HCT116 (cell line): ENCODE measurements around the gene SGCA. TPM values are rescaled to one million over a fixed set of nuclear protein-coding genes. Genes with fewer than 3 reads are reported as not detected.

Source experiments
- ATAC-seq: fragments of 200-7000 bp; cut with Tn5 transposase; 2 replicates; pipeline ENCODE4 v1.9.1; 2020; ENCODE audit warnings: mild to moderate bottlenecking, moderate library complexity
- BruUV-seq: library from RNA; stranded (reverse); fragments of 400-500 nt; replicated peaks from 2 replicates; lab custom pipeline; 2021; lab: Mats Ljungman, UMichigan
- CTCF ChIA-PET: fragments of 300-600 bp; sonication (Branson Sonifier 250); formaldehyde crosslinking; loops from one replicate; lab custom pipeline; 2021; ENCODE audit warnings: antibody characterized with exemption; lab: Charles Lee
- POLR2A ChIA-PET: fragments of 300-600, 350-600 bp; sonication (Branson Sonifier 250); formaldehyde crosslinking; loops from one replicate; lab custom pipeline; 2021; ENCODE audit warnings: antibody characterized with exemption; lab: Charles Lee
- RAD21 ChIA-PET, 2 experiments: fragments of 300-600 bp; sonication (Branson Sonifier 250); formaldehyde crosslinking; loops; one replicate each; lab custom pipeline; 2023; ENCODE audit warnings: low total read pairs in 2 of 2; ENCODE audit not compliant: uncharacterized antibody in 2 of 2, unreplicated experiment in 2 of 2, low non-redundant PET in 1 of 2; lab: Charles Lee
- DNase-seq: peaks from one replicate; pipeline ENCODE4 v3.0.0-alpha.2; 2010; ENCODE audit warnings: low read depth, low spot score
- H2AFZ ChIP-seq: fragments of 200-600 bp; shearing (Covaris generic), sonication (generic); 2 replicates; pipeline ENCODE4 v1.6.1; 2017; ENCODE audit warnings: low read depth, mixed run types, mixed read lengths, antibody characterized with exemption, low read length; ENCODE audit not compliant: poor library complexity, severe bottlenecking
- H3K27ac ChIP-seq: 2 replicates; pipeline ENCODE4 v1.5.1; 2012; ENCODE audit warnings: low read depth, low read length
- H3K27me3 ChIP-seq: fragments of 200-600 bp; sonication (generic); 2 replicates; pipeline ENCODE4 v1.6.1; 2016; ENCODE audit warnings: mixed run types, low read length, mixed read lengths; ENCODE audit not compliant: insufficient read depth
- H3K36me3 ChIP-seq, 2 experiments: fragments of 200-500 bp in 1 of 2; fragments of 200-600 bp in 1 of 2; sonication (Bioruptor generic) in 1 of 2; sonication (generic) in 1 of 2; 2 replicates each; pipeline versions ENCODE4 v1.5.1 to v1.6.1; 2014 to 2016; ENCODE audit warnings: low read length in 2 of 2, inconsistent platforms in 1 of 2, mixed read lengths in 1 of 2, mixed run types in 1 of 2; ENCODE audit not compliant: insufficient read depth in 2 of 2, control insufficient read depth in 1 of 2
- H3K4me1 ChIP-seq, 2 experiments: fragments of 200-600 bp in 1 of 2; sonication (generic) in 1 of 2; 2 replicates each; pipeline versions ENCODE4 v1.5.1 to v1.6.1; 2012 to 2017; ENCODE audit warnings: low read length in 2 of 2, inconsistent platforms in 1 of 2, mild to moderate bottlenecking in 1 of 2, mixed read lengths in 1 of 2, mixed run types in 1 of 2, moderate library complexity in 1 of 2; ENCODE audit not compliant: insufficient read depth in 2 of 2, control insufficient read depth in 1 of 2
- H3K4me2 ChIP-seq: fragments of 200-600 bp; sonication (generic); 2 replicates; pipeline ENCODE4 v1.6.1; 2017; ENCODE audit warnings: mixed run types, low read length, mixed read lengths
- H3K4me3 ChIP-seq, 2 experiments: fragments of 200-600 bp in 1 of 2; sonication (generic) in 1 of 2; replicated peaks in 1 of 2; 2 replicates each; pipeline ENCODE4 v1.5.1; 2011 to 2016; ENCODE audit warnings: low read length in 2 of 2, control low read depth in 1 of 2, low read depth in 1 of 2, mild to moderate bottlenecking in 1 of 2, mixed read lengths in 1 of 2, mixed run types in 1 of 2
- H3K79me2 ChIP-seq: fragments of 200-600 bp; sonication (generic); 2 replicates; pipeline ENCODE4 v1.6.1; 2017; ENCODE audit warnings: mild to moderate bottlenecking, mixed run types, low read length, moderate library complexity, mixed read lengths; ENCODE audit not compliant: insufficient read depth
- H3K9ac ChIP-seq: fragments of 200-600 bp; sonication (generic); 2 replicates; pipeline ENCODE4 v1.6.1; 2016; ENCODE audit warnings: low read length, mixed read lengths
- H3K9me2 ChIP-seq: fragments of 200-600 bp; sonication (generic), shearing (Covaris generic); 2 replicates; pipeline ENCODE4 v1.6.1; 2017; ENCODE audit warnings: mixed run types, mild to moderate bottlenecking, moderate library complexity; ENCODE audit not compliant: insufficient read depth
- H3K9me3 ChIP-seq, 2 experiments: fragments of 200-500 bp in 1 of 2; fragments of 200-600 bp in 1 of 2; sonication (Bioruptor generic) in 1 of 2; sonication (generic) in 1 of 2; 2 replicates each; pipeline ENCODE4 v1.6.1; 2014 to 2017; ENCODE audit warnings: low read length in 2 of 2, mixed read lengths in 2 of 2, inconsistent platforms in 1 of 2, low read depth in 1 of 2, mild to moderate bottlenecking in 1 of 2, mixed run types in 1 of 2, moderate library complexity in 1 of 2; ENCODE audit not compliant: control insufficient read depth in 1 of 2, insufficient read depth in 1 of 2
- H4K20me1 ChIP-seq: fragments of 200-600 bp; sonication (generic), shearing (Covaris generic); 2 replicates; pipeline ENCODE4 v1.6.1; 2017; ENCODE audit warnings: mixed run types, mild to moderate bottlenecking, moderate library complexity; ENCODE audit not compliant: insufficient read depth
- ATF3 ChIP-seq: IDR thresholded peaks from 2 replicates; pipeline ENCODE4 v1.6.1; 2012
- CBX3 ChIP-seq: IDR thresholded peaks from 2 replicates; pipeline ENCODE4 v1.6.1; 2012; ENCODE audit warnings: low read depth
- CEBPB ChIP-seq: IDR thresholded peaks from 2 replicates; pipeline ENCODE4 v1.6.1; 2012; ENCODE audit warnings: low read depth
- EGR1 ChIP-seq: IDR thresholded peaks from 2 replicates; pipeline ENCODE4 v1.6.1; 2012; ENCODE audit warnings: low read depth
- ELF1 ChIP-seq: IDR thresholded peaks from 2 replicates; pipeline ENCODE4 v1.6.1; 2012; ENCODE audit warnings: low read depth, borderline replicate concordance
- EZH2 ChIP-seq: fragments of 200-600 bp; sonication (generic); IDR thresholded peaks from 2 replicates; pipeline ENCODE4 v1.6.1; 2017; ENCODE audit warnings: antibody characterized with exemption, mixed run types
- FOSL1 ChIP-seq: IDR thresholded peaks from 2 replicates; pipeline ENCODE4 v1.6.1; 2012; ENCODE audit warnings: low read depth
- POLR2A ChIP-seq: IDR thresholded peaks from 2 replicates; pipeline ENCODE4 v1.7.0; 2011; ENCODE audit warnings: borderline replicate concordance; ENCODE audit not compliant: insufficient read depth, insufficient read length; ENCODE audit errors: extremely low read depth
- RAD21 ChIP-seq: IDR thresholded peaks from 2 replicates; pipeline ENCODE4 v1.6.1; 2012; ENCODE audit warnings: low read depth, mild to moderate bottlenecking
- REST ChIP-seq: IDR thresholded peaks from 2 replicates; pipeline ENCODE4 v1.6.1; 2012; ENCODE audit warnings: low read depth
- SIN3A ChIP-seq: IDR thresholded peaks from 2 replicates; pipeline ENCODE4 v1.6.1; 2012; ENCODE audit warnings: low read depth
- SRF ChIP-seq: IDR thresholded peaks from 2 replicates; pipeline ENCODE4 v1.6.1; 2012; ENCODE audit warnings: low read depth
- TCF7L2 ChIP-seq: IDR thresholded peaks from 2 replicates; pipeline ENCODE4 v1.7.0; 2011; ENCODE audit warnings: borderline replicate concordance, inconsistent platforms; ENCODE audit not compliant: insufficient read depth, insufficient read length; ENCODE audit errors: extremely low read depth
- YY1 ChIP-seq: IDR thresholded peaks from 2 replicates; pipeline ENCODE4 v1.6.1; 2011; ENCODE audit warnings: low read length, low read depth, moderate library complexity, mild to moderate bottlenecking; ENCODE audit not compliant: insufficient replicate concordance; ENCODE audit errors: extremely low read depth
- ZBTB33 ChIP-seq: IDR thresholded peaks from 2 replicates; pipeline ENCODE4 v1.6.1; 2011; ENCODE audit warnings: mild to moderate bottlenecking, low read length, moderate library complexity; ENCODE audit not compliant: insufficient replicate concordance; ENCODE audit errors: extremely low read depth
- ZNF274 ChIP-seq: fragments of 200-500 bp; sonication (Bioruptor generic); IDR thresholded peaks from 2 replicates; pipeline ENCODE4 v1.6.1; 2014; ENCODE audit warnings: mild to moderate bottlenecking, low read depth, low read length, inconsistent platforms
- intact Hi-C: fragments of 100-400 bp; cut with micrococcal nuclease; formaldehyde crosslinking; loops from 2 replicates; pipeline ENCODE4 v1.10.0; 2022
- total RNA-seq: library from RNA; stranded (reverse); gene quantifications from one replicate; pipeline ENCODE4 v1.2.1, GENCODE V29; 2021; ENCODE audit not compliant: unreplicated experiment

SGCA gene
- total RNA-seq, 1 experiment from 2014 or later: 0.37 TPM

- Histone ChIP-seq H3K9me3 (no peaks in the 10 kb centered on the region), H3K4me2 (no peak overlapping the region)
- POLR2A ChIA-PET: no interaction called here
- TF ChIP-seq POLR2A (no peak), SRF (no peak), YY1 (no peak), ELF1 (no peak), RAD21 (no peak), ZBTB33 (no peak), CEBPB (no peak), ATF3 (no peak), REST (no peak), EZH2 (no peak), SIN3A (no peak), EGR1 (no peak), CBX3 (no peak), FOSL1 (no peak), ZNF274 (no peak), TCF7L2 (no peak)
- TF ChIP-seq, all 23 proteins: peak for 0
- no peaks in the 10 kb centered on the region for H3K79me2 ChIP-seq
- no peak overlapping the region for H2AFZ ChIP-seq
- peaks cover 6 to 7% of the 10 kb centered on the region in 2 experiments for H3K4me1 ChIP-seq
- no peak overlapping the region for H3K9ac ChIP-seq
- no peak for ATAC-seq
- BruUV-seq: no TSS peak
- intact Hi-C loops: no loop called here
- H4K20me1 ChIP-seq: no peaks in the 10 kb centered on the region
- H3K27ac ChIP-seq: no peak overlapping the region
- H3K36me3 ChIP-seq: 0 out of 4 replicates have a peak, but pooled peaks cover 0 to 11% of the 10 kb centered on the region in 2 experiments
- DNase-seq: no peak
- RAD21 ChIA-PET: no interaction called here
- H3K9me2 ChIP-seq: no peaks in the 10 kb centered on the region
- CTCF ChIA-PET: interaction anchor here (1.1 kb wide), 1 partner anchor 32 kb away, joined by 3 read pairs; no protein-coding TSS in a partner anchor
- H3K4me3 ChIP-seq: no peak overlapping the region
- no peaks in the 10 kb centered on the region for H3K27me3 ChIP-seq
These were observed 17.7 kb downstream of the SGCA start for GRCh38 chr17:50183421-50183994.
